GM18508 (cell line): ENCODE data around the gene VPS41.

ENCODE experiments used
- ATAC-seq: cut with Tn5 transposase; IDR thresholded peaks from one replicate; pipeline ENCODE4 v1.9.1; 2021; ENCODE audit warnings: moderate number of reproducible peaks; ENCODE audit not compliant: insufficient read depth, unreplicated experiment

The VPS41 gene

GRCh38 chr7:38907766-38908165, 1.2 kb downstream of the VPS41 start:
- no peak for ATAC-seq

DNA sequence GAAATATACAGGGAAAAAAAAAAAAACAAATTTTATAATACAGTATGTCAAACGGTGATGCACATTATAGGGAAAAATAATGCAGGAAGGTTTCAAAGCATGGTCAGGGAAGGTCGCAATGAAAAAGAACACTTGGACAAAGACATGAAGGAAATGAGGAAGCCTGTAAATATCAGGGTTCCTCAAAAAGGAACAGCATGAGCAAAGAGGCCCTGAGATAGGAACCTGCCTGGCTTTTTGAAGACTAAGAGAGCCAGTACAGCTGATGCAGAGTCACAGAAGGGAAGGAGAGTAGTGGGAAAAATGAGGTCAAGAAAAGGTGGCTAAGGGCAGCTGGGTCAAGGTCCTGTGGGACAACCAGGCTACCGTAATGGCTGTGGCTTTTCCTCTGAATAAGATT, 1.9 kb downstream of the VPS41 start:
- no peak for ATAC-seq

GRCh38 chr7:38905056-38905759, 3.8 kb downstream of the VPS41 start:
- no peak for ATAC-seq

DNA sequence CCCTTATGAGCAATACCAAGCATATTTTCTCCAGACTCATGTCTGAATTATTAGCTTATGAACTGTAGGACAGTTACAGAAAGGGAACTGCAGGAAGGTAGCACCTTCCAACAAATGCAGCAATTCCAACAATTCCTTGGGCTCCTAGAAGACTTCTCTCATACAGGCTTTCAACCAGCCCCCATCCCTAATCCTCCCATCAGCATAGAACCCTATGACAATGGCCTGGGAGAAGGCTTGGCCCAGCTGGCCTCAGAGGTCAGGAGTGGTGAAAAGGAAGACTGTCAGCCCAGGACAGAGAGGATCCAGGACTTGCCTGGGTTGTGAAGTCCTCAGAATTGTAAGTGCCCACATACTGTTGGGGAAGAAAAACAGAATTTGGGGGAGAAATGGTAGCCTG, 5.9 kb downstream of the VPS41 start:
- no peak for ATAC-seq

- ATAC-seq: no peak
These were observed 6.5 kb downstream of the VPS41 start for GRCh38 chr7:38902449-38902848.

DNA sequence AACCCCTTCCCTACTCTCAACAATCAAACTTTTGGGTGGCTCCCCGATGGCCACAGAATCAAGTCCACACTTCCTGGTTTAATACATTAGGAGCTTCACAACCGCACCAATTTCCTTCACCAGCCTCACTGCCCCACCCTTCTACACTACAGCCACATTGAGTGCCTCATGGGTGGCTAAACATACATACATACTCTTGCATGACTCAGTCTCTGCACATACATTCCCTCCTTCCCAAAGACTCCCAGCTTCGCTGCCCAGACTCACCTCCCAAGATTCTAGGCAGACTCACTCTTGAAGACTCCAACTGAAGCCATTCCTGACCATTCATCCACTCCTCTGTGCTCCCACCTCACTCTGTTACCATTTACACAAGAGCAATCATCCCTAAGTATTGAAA, 15.9 kb downstream of the VPS41 start:
- ATAC-seq: no peak

- no peak for ATAC-seq
These were observed 18.4 kb downstream of the VPS41 start for GRCh38 chr7:38890597-38890996.

DNA sequence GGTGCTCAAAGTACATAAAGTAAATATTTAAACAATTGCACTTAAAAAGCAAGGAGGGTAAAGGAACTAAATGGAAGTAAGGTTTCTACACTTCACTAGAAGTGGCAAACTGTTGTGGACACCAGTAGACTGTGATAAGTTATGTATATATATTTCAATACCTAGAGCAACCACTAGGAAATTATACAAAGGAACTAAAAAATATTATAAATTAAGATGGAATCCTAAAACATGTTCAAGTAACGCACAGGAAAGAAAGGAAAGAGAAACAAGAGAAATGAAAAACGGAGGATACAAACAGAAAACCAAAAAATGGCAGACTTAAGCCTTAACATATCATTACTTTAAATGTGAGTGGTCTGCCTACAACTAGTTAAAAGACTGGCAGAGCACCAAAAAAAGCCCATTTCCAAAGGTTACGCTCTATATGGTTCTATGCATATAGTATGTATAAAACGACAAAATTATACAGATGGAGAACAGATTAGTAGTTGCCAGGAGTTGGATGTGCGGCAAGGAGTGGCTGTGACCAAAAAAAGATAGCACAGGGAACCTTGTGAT, 19.0 kb downstream of the VPS41 start:
- no peak for ATAC-seq

GRCh38 chr7:38889079-38889478, 19.9 kb downstream of the VPS41 start:
- no peak for ATAC-seq

DNA sequence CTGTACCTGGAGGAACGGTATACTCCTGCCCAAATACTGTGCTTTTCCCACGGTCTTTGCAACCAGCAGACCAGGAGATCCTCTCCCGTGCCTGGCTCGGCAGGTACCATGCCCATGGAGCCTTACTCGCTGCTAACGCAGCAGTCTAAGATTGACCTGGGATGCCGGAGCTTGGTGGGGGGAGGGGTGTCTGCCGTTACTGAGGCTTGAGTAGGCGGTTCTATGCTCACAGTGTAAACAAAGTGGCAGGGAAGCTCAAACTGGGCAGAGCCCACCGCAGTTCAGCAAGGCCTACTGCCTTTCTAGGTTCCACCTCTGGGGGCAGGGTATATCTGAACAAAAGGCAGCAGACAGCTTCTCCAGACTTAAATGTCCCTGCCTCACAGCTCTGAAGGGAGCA, 22.7 kb downstream of the VPS41 start:
- no peak for ATAC-seq

DNA sequence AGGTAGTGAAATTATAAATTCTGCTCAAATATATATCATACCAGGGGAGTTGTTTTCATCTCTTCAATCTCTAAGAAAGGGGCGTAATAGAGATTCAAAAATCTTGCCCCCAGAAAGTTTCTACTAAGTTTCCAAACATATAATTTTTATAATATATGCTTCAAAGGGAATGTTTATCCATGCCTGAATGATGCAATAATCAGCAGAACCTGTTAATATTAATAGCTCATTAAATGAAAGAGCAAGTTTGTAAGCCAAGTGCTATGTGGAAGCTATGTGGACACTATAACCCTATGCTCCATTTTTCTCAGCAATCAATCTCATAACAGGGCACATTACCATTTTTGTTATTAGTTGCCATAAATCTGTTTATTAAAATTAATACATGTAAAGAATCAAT, 25.3 kb downstream of the VPS41 start:
- no peak for ATAC-seq

DNA sequence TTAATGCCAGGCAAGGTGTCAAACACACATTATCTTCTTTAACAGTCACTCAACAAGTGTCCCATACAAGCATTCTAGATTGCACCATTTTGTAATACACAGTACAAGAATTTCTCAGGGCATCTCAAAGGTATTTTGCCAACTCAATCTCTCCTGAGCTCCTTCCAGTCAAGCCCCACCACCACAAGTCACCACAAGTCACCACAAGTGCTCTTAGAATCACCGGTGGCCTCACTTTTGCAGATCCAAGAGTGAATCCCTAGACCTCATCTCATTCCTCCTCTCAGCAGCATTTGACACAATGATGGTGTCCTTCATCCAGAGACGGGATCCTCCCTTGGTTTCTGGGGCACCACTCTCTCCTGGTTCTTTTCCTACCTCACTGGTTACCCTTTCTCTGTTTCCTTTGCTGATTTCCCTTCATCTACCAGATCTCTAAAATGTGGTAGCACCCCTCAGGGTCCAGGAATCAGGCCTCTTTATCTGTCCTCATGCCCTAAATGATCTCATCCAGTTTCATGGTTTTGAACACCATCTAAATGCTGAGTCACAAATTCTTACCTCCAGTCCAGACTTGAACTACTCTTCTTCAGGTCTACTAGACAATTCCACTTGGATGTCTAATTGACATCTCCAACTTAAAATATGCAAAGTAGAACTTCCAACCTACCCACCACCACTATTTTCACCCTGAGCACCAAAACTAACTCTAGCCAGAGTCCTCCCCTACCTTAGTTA, 26.9 kb downstream of the VPS41 start:
- ATAC-seq: no peak

DNA sequence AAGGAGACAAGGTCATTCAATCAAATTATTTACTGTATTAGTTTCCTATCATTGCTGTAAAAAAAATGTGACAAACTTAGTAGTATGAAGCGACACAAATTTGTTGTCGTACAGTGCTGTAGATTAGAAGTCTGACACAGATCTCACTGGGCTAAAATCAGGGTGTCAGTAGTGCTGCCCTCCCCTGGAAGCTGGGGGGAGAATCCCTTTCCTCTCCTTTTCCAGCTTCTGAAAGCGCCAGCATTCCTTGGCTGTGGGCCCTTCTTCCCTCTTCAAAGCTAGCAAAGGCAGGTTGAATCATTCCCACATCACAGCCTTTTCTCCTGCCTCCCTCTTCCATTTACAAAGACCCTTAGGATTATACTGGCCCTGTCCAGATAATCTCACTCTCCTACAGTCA, 28.0 kb downstream of the VPS41 start:
- ATAC-seq: no peak

DNA sequence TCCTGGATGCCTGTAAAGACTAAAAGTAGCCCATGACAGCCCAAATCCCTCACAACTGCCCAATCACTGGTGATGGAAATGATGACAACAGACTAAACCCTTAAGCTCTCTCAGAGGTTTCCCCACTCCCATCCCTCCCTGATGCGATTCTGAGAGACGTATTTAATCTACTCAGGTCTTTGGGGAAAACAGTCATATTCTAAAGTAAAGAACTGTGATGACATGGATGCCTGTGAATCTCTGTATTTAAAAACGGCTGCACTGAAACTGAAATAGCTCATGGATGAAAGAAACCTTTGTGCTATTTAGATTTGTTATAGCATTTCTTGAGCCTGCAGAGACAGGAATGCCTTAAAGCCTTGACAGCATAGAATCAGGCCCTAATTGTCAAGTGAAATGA, 28.5 kb downstream of the VPS41 start:
- ATAC-seq: no peak

DNA sequence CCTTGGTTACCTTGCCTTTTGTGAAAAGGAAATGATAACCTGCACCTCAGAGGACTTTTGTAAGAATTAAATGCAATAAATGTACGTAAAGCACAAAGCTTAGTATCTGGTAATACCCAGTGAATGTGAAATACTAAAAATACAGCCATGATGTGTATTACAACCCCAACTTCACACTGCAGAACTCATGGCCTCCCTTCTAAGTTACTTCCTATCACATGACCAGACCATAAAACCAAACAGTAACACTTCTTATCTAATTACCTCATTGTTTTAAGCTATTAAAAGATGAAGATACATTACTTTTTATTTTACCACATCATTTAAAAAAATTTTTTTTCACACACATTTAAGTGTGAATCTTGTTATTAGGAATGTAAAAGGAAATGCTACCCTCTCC, 29.0 kb downstream of the VPS41 start:
- ATAC-seq: no peak

GRCh38 chr7:38878694-38879457, 30.1 kb downstream of the VPS41 start:
- no peak for ATAC-seq

- ATAC-seq: no peak
These were observed 35.6 kb downstream of the VPS41 start for GRCh38 chr7:38873433-38873832.

DNA sequence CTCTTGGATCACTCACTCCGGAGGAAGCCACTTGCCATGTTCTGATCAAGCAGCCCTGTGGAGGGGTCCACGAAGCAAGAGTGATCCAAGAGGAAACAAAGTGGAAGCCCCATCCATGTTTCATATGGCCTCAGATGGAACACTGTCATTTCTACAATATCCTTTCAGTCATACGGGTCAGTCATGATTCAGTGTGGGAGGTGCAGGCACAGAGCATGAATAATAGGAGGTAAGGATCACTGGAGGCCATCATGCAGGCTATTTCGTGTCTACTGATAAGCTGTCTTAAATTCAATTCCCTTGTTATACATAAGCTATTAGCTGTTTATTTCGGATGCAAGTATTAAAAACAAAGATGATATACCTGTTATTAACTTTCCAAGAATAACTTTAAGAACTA, 36.8 kb downstream of the VPS41 start:
- ATAC-seq: no peak

DNA sequence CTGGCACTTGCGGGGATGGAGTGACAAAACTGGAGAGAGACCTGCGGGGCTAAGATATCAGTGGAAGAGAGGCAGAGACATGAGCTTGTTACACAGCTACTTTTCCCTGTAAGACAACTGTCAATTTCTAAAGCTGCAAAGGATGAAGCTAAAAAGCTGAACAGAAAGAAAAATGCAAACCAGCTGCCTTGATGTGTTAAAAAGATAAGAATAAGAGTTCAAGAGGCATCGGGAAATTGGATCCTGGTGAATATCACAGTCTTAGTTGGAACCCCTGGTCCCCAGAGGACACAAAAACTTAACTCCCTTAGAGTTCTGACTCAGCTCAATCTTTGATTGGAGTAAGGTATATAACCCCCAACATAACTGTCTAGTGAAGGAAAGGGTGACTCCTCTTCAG, 38.8 kb downstream of the VPS41 start:
- ATAC-seq: no peak

DNA sequence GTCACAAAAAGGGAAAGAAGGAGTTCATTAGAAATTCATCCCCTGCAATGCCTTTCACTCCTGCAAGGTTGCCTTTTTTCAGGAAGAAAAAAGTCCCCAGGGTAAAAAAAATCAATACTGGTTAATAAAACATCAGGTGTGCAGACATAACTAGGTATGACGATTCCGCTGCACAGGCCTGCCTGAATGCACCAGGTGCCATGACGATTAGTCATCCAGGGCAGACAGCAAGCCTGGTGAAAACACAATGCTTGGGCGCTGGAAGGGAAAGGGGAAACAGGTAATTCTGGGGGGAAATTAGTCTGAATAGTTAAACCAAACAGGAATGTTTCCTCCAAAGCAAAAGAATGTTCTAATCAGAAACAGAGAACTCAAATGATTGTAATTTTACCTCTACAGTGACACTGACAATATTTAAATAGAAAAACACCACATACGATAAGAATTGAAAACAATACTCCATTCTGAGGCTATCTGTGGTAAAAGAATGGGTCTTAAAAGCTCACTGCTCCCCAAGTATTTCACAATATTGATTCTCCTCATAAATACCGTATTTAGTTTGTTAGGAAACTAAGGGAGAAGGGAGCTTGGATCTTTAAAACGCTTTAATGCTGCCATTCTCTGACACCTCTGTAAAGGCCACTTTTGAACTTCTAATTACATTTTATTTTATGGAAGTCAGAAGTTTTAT, 45.2 kb downstream of the VPS41 start:
- no peak for ATAC-seq
